ENCODE results near the gene ASCL5. TPM values are rescaled to one million over a fixed set of nuclear protein-coding genes. Genes with fewer than 3 reads are reported as not detected.

The ASCL5 gene
- total RNA-seq, 1 donor from 2014 or later, result 0.29 TPM

- H3K9me3 ChIP-seq, result no peaks in the 10 kb centered on the region
- no peak overlapping the region for H3K27ac ChIP-seq
- DNase-seq (no peak), ATAC-seq (no peak)
- H3K4me3 ChIP-seq, result no peak overlapping the region
- no peaks in the 10 kb centered on the region for H3K4me1 ChIP-seq
- intact Hi-C loops (cut with DNase I), result no loop called here
- no peak for TF ChIP-seq CTCF (IDR thresholded peaks at IDR 0.05)
- H3K27me3 ChIP-seq, result no peaks in the 10 kb centered on the region
- no peaks in the 10 kb centered on the region for H3K36me3 ChIP-seq
These were observed 22.8 kb downstream of the ASCL5 start for GRCh38 chr1:201104141-201104540.

GRCh38 chr1:201103666-201104065, 23.3 kb downstream of the ASCL5 start:
- H3K4me1 ChIP-seq, result no peaks in the 10 kb centered on the region
- H3K36me3 ChIP-seq, result no peaks in the 10 kb centered on the region
- DNase-seq, result no peak
- no peaks in the 10 kb centered on the region for H3K9me3 ChIP-seq
- no peak overlapping the region for H3K27ac ChIP-seq
- no peaks in the 10 kb centered on the region for H3K27me3 ChIP-seq
- H3K4me3 ChIP-seq, result no peak overlapping the region
- no peak for TF ChIP-seq CTCF (IDR thresholded peaks at IDR 0.05)
- ATAC-seq, result no peak
- intact Hi-C loops (cut with DNase I), result no loop called here

- Histone ChIP-seq H3K4me1 (no peaks in the 10 kb centered on the region), H3K36me3 (no peaks in the 10 kb centered on the region), H3K9me3 (no peaks in the 10 kb centered on the region), H3K4me3 (no peak overlapping the region), H3K27me3 (no peaks in the 10 kb centered on the region), H3K27ac (no peak overlapping the region)
- intact Hi-C loops (cut with DNase I), result no loop called here
- DNase-seq, result no peak
- no peak for TF ChIP-seq CTCF (IDR thresholded peaks at IDR 0.05)
- no peak for ATAC-seq
These were observed 26.6 kb downstream of the ASCL5 start for GRCh38 chr1:201100169-201100930.

DNA sequence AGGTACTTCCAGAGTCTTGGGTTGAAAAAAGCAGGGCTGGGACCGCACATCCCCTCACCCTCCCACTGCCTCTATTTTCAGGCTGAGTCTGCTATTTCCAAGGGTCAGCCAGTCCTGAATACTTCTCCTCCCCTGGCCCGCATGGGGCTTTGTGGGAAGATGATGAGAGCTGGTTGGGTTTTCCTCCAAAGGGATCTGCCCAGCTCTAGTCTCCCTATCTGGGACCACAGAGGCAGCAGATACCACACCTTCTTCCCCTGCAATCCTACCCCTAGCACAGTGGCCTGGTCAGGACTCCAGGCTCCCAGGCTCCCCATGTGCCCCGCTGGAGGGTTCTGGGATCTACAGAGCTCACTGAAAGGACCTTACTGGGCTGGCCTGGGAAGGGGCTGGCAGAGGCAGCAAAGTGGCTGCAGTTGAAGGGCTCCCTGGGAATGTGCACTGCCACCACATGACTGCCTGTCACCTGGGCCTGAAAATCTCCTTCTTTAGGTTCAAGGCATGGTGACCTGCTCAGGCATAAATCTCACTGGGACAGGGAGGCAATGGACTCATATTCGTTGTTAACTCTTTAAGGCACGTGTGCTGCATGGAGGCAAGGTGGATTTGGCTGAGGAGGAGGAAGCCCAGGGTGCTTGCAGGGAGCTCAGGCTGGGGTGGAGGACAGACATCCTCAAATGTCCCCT, 27.8 kb downstream of the ASCL5 start:
- H3K36me3 ChIP-seq, result no peaks in the 10 kb centered on the region
- ATAC-seq (no peak), DNase-seq (no peak)
- H3K4me3 ChIP-seq, result no peak overlapping the region
- no peaks in the 10 kb centered on the region for H3K9me3 ChIP-seq
- no peaks in the 10 kb centered on the region for H3K27me3 ChIP-seq
- TF ChIP-seq CTCF (IDR thresholded peaks at IDR 0.05), result no peak
- H3K27ac ChIP-seq, result no peak overlapping the region
- no peaks in the 10 kb centered on the region for H3K4me1 ChIP-seq
- intact Hi-C loops (cut with DNase I), result no loop called here

GRCh38 chr1:201096977-201097856, 29.8 kb downstream of the ASCL5 start:
- Histone ChIP-seq H3K36me3 (no peaks in the 10 kb centered on the region), H3K4me3 (no peak overlapping the region), H3K9me3 (no peaks in the 10 kb centered on the region), H3K4me1 (no peaks in the 10 kb centered on the region), H3K27me3 (no peaks in the 10 kb centered on the region), H3K27ac (no peak overlapping the region)
- DNase-seq (no peak), ATAC-seq (no peak)
- TF ChIP-seq CTCF (IDR thresholded peaks at IDR 0.05), result no peak
- intact Hi-C loops (cut with DNase I), result no loop called here

Measured in upper lobe of right lung (tissue), 1 donor.